GM12873 (cell line): ENCODE data around the gene PRSS21.

Source experiments
- TF ChIP-seq, protein P1 (sequence below): IDR thresholded peaks from 2 replicates; pipeline ENCODE4 v1.5.1; 2012; ENCODE audit warnings: low read depth, mild to moderate bottlenecking, moderate library complexity, low read length, control low read depth; ENCODE audit not compliant: insufficient read depth; ENCODE audit errors: missing control alignments

The PRSS21 gene

DNA sequence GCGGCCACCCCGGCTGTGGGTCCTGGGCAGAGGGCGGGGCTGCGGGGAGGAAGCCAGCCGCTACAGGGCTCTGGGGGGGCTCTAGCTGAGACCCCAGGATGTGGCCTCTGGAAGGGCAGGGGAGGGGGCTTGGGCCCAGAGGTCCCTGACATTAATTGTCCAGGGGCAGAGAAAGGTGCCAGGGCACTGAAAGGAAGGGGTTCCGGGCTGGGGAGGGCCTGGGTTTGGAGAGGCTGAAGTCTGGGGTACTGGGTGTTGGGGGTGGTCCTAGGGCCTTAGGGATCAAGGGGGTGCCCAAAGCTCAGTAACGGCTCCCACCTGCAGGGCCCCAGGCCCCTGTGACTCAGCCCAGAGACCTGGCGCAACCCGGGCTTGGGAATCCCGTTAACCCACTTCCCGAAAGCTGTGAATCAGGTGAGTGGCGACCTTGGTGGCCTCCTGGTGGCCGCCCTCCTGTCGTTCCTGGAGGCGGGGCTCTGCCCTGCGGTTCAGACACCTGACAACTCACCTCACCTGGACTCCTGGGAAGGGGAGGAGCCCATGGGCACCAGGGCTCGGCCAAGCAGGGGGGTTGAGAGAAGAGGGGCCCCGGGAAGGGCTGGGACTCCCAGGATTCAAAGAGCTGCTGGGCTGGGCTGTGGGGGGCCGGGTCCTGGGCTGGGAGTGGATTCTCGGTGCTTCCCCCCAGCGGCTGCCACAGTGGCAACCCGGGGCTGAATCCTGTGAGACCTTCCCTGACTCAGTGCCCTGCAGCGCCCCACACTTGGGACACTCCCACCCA, 41.4 kb downstream of the PRSS21 start:
- TF ChIP-seq, protein P1, sequence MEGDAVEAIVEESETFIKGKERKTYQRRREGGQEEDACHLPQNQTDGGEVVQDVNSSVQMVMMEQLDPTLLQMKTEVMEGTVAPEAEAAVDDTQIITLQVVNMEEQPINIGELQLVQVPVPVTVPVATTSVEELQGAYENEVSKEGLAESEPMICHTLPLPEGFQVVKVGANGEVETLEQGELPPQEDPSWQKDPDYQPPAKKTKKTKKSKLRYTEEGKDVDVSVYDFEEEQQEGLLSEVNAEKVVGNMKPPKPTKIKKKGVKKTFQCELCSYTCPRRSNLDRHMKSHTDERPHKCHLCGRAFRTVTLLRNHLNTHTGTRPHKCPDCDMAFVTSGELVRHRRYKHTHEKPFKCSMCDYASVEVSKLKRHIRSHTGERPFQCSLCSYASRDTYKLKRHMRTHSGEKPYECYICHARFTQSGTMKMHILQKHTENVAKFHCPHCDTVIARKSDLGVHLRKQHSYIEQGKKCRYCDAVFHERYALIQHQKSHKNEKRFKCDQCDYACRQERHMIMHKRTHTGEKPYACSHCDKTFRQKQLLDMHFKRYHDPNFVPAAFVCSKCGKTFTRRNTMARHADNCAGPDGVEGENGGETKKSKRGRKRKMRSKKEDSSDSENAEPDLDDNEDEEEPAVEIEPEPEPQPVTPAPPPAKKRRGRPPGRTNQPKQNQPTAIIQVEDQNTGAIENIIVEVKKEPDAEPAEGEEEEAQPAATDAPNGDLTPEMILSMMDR, result no peak

DNA sequence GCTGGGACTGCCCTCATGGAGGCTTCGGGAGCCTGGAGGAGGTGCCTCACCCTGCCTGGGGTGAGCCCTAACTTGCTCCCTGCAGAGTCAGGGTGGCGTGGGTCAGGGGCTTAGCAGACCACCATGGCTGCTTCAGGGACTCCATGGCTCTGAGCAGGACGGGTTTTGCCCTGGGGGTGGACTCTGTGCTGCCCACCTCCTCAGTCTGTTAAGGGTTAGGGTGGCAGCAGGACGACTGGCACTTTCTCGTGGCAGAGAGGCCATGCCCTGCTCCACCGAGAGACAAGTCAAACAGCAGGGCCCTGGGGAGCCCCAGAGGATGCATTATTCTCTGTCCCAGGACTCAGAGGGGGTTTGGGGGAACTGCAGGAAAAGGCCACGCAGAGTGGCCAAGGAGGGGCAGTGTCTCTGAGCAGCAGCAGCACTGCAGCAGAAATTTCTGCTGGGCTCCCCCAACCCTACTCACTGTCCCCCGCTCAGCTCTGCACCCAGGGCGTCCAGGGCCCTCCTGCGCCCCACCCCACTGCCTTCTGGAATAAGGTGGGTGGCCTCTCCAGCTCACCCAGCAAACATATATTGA, 42.7 kb downstream of the PRSS21 start:
- TF ChIP-seq, protein P1, result no peak

DNA sequence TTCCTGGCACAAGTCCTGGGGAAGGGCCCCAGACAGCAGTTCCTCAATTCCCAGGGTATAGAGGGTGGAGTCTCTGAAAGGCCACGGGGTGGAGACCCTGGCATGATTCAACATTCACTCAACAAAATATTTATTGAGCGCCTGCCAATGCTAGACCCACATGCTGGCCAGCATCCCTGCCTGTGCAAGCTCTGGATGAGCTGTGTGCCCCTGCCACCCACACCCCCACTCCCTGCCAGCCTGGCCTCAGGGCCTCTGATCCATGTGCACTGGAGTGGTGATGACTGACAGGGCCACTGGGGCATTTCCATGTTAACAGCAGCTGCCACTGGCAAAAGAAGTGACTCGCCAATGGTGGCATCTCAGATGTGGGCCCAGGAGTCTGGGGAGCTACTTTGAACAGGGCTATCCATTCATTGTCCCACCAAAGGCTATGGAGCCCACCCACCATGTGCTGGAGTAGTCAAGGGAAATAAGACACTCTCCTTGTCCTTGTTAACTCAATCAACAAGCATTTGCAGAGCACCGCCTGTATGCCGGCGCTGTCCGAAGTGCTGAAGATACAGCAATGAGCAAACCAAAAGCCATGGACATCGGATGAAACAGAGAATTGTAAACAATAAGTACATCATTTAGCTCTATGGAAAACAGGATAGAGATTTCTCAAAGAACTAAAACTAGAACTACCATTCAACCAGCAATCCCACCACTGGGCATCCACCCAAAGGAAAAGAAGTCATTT, 44.0 kb downstream of the PRSS21 start:
- TF ChIP-seq, protein P1, result no peak

DNA sequence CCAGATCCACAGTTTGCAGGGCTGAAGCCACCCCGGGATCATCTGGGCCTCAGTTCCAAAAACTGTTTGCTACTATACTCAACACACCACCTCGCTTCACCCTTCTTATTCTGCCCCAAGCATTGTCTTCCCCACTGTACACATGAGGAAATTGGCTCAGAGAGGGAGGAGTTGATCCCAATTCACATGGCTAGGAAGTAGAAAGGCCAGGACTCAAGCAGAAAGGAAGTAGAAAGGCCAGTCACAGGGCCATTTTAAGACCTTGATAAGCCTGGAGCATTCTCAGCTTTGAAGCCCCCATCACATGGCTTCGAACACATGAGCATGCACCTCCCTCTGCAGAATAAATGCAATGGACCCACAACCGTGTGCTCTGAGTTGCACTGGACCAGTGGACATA, 48.6 kb downstream of the PRSS21 start:
- TF ChIP-seq, protein P1, result no peak

DNA sequence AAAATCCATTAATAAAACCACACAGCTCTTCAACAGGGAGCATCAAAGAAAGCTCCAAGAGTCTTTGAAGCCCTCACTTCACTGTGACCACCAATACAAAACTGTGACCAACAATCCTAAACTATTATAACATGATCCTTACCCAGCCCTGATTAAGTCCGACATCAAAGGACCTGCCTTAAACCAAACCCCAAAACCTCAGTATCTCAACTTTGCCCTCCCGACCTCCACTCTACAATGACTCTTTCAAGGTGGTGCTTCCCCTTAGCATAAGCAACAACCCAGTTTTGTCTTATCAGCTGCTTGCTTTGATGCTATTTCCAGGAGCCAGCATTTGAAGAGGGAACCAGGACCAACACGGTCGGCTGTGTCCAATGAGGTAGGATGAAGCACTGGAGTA, 49.4 kb downstream of the PRSS21 start:
- TF ChIP-seq, protein P1, result no peak

DNA sequence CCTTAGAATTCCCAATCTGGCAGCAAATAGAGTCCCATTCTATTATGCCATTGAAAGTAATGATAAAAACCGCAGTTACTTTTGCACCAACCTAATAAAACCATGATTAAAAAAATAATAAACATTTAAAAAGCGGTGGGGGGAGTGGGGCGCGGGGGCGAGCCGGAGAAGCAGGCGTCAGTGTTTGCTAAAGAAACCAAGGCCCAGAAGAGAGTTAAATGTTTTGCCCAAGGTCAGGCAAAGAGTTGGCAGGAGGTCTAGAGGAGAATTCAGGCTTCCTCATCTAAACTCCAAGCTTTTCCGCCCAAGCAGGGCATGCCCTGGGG, 50.6 kb downstream of the PRSS21 start:
- TF ChIP-seq, protein P1, result no peak
